Measurements from ENCODE around the gene SND1. TPM values are rescaled to one million over a fixed set of nuclear protein-coding genes. Genes with fewer than 3 reads are reported as not detected.

The SND1 gene
- total RNA-seq, 1 donor from 2014 or later = 165 TPM

- H3K27me3 Mint-ChIP-seq (ENCODE audit: unreplicated experiment) = peaks cover 3% of the 10 kb centered on the region
- no peak for DNase-seq
- peaks cover 12% of the 10 kb centered on the region for H3K4me1 Mint-ChIP-seq (ENCODE audit: low read depth, unreplicated experiment)
- H3K4me3 Mint-ChIP-seq (ENCODE audit: unreplicated experiment) = no peak overlapping the region
- no peaks in the 10 kb centered on the region for H3K9me3 Mint-ChIP-seq (ENCODE audit: unreplicated experiment)
- H3K36me3 Mint-ChIP-seq (ENCODE audit: unreplicated experiment) = peaks cover under 1% of the 10 kb centered on the region
- no peak overlapping the region for H3K27ac Mint-ChIP-seq (ENCODE audit: unreplicated experiment)
- TF ChIP-seq, protein P1, sequence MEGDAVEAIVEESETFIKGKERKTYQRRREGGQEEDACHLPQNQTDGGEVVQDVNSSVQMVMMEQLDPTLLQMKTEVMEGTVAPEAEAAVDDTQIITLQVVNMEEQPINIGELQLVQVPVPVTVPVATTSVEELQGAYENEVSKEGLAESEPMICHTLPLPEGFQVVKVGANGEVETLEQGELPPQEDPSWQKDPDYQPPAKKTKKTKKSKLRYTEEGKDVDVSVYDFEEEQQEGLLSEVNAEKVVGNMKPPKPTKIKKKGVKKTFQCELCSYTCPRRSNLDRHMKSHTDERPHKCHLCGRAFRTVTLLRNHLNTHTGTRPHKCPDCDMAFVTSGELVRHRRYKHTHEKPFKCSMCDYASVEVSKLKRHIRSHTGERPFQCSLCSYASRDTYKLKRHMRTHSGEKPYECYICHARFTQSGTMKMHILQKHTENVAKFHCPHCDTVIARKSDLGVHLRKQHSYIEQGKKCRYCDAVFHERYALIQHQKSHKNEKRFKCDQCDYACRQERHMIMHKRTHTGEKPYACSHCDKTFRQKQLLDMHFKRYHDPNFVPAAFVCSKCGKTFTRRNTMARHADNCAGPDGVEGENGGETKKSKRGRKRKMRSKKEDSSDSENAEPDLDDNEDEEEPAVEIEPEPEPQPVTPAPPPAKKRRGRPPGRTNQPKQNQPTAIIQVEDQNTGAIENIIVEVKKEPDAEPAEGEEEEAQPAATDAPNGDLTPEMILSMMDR (IDR thresholded peaks at IDR 0.05; ENCODE audit: partially characterized antibody, unreplicated experiment) = no peak
Observed at GRCh38 chr7:127717502-127718339, 65.7 kb downstream of the SND1 start.

GRCh38 chr7:127718340-127718679, 66.3 kb downstream of the SND1 start:
- Mint-ChIP-seq H3K27ac (ENCODE audit: unreplicated experiment) (no peak overlapping the region), H3K36me3 (ENCODE audit: unreplicated experiment) (no peaks in the 10 kb centered on the region), H3K9me3 (ENCODE audit: unreplicated experiment) (no peaks in the 10 kb centered on the region), H3K4me3 (ENCODE audit: unreplicated experiment) (no peak overlapping the region), H3K4me1 (ENCODE audit: low read depth, unreplicated experiment) (peaks cover 12% of the 10 kb centered on the region), H3K27me3 (ENCODE audit: unreplicated experiment) (peaks cover 3% of the 10 kb centered on the region)
- DNase-seq = no peak
- TF ChIP-seq, protein P1 (IDR thresholded peaks at IDR 0.05; ENCODE audit: partially characterized antibody, unreplicated experiment) = no peak

DNA sequence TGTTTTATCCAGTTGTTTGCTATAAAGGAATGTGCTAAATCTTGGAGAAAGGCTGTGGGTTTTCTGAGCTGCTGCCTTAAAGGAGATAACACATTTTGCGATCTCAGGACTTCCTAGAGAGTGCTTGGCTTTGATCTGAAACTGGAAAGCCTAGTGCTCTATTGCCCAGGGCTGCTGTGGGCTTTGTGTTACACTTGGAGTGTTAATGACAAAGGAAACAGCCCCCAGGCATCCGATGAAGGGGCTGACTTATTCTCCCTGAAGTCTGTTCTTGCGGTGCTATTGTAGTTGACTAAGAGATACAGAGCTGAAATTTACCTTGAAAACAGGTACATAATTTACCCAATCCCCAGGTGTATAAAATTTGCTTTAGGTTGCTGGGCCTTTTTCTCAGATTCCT, 74.5 kb downstream of the SND1 start:
- peaks cover 1% of the 10 kb centered on the region for H3K9me3 Mint-ChIP-seq (ENCODE audit: unreplicated experiment)
- TF ChIP-seq, protein P1 (IDR thresholded peaks at IDR 0.05; ENCODE audit: partially characterized antibody, unreplicated experiment) = no peak
- no peak overlapping the region for H3K27ac Mint-ChIP-seq (ENCODE audit: unreplicated experiment)
- no peak for DNase-seq
- H3K27me3 Mint-ChIP-seq (ENCODE audit: unreplicated experiment) = peaks cover 4% of the 10 kb centered on the region
- no peaks in the 10 kb centered on the region for H3K36me3 Mint-ChIP-seq (ENCODE audit: unreplicated experiment)
- H3K4me3 Mint-ChIP-seq (ENCODE audit: unreplicated experiment) = no peak overlapping the region
- H3K4me1 Mint-ChIP-seq (ENCODE audit: low read depth, unreplicated experiment) = peaks cover 37% of the 10 kb centered on the region

DNA sequence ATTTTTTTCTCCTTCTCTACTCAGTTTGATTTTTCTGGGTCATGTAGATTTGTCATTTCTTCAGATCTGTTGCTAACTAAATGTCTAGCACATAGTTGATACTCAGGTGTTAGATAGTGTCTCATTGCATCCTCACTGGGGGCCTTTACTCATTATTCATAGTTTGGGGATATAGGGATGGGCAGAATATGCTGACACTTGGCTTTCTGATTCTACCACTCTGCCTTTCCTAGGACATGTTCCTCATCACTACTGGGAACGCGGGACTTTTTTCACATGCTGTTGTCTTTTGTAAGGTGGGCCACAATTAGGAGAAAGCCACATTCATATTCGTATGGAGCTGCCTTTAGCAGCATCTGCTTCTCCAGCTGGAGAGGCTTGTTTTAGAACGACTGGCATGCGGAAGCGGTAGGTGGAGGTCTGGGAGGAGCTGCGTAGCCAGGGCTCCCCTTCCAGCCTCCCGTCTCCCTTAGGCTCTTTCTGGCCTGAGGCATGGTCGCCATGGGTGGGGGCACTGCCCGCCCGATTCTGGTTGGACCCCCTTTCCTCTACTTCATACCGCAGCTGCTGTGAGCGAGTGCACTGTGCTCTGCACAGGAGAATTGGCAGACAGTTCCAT, 78.8 kb downstream of the SND1 start:
- Mint-ChIP-seq H3K4me1 (ENCODE audit: low read depth, unreplicated experiment) (peaks cover 51% of the 10 kb centered on the region), H3K27ac (ENCODE audit: unreplicated experiment) (peak overlapping the region; percentile 11), H3K27me3 (ENCODE audit: unreplicated experiment) (peaks cover 4% of the 10 kb centered on the region), H3K36me3 (ENCODE audit: unreplicated experiment) (no peaks in the 10 kb centered on the region), H3K4me3 (ENCODE audit: unreplicated experiment) (peak overlapping the region; percentile 23), H3K9me3 (ENCODE audit: unreplicated experiment) (peaks cover 2% of the 10 kb centered on the region)
- no peak for DNase-seq
- TF ChIP-seq, protein P1 (IDR thresholded peaks at IDR 0.05; ENCODE audit: partially characterized antibody, unreplicated experiment) = no peak
